Brain microvascular endothelial cell (primary cell): ENCODE measurements around the gene AURKA.

Experiments
- DNase-seq: peaks from one replicate; pipeline ENCODE4 v3.0.0-alpha.2; 2020
- H3K27ac ChIP-seq: fragments of 250-450 bp; sonication (Bioruptor Pico); 2 replicates; pipeline ENCODE4 v1.5.1; 2020; ENCODE audit warnings: mild to moderate bottlenecking, moderate library complexity
- H3K27me3 ChIP-seq: fragments of 250-450 bp; sonication (Bioruptor Pico); replicated peaks from 2 replicates; pipeline ENCODE4 v1.5.1; 2020; ENCODE audit warnings: mild to moderate bottlenecking
- H3K36me3 ChIP-seq: fragments of 250-450 bp; sonication (Bioruptor Pico); replicated peaks from 2 replicates; pipeline ENCODE4 v1.5.1; 2020; ENCODE audit warnings: mild to moderate bottlenecking
- H3K4me3 ChIP-seq: 2 replicates; pipeline ENCODE4 v1.5.1; 2011; ENCODE audit warnings: low read depth, mild to moderate bottlenecking, control low read depth, low read length, moderate library complexity
- CTCF ChIP-seq: IDR thresholded peaks from 2 replicates; pipeline ENCODE4 v1.5.1; 2011; ENCODE audit warnings: low read depth, mild to moderate bottlenecking, moderate library complexity, low read length, control low read depth, inconsistent platforms; ENCODE audit errors: missing control alignments
- in situ Hi-C: cut with HindIII; loops from 2 replicates; pipeline ENCODE4 v1.10.0; 2017; ENCODE audit warnings: low sequenced_read_pairs, low pct_ligation_motif_present

AURKA gene

GRCh38 chr20:56420940-56421688 is 29.1 kb upstream of the AURKA start:
- in situ Hi-C loops, result no loop called here
- H3K4me3 ChIP-seq, result no peak overlapping the region
- H3K36me3 ChIP-seq, result no peaks in the 10 kb centered on the region
- H3K27me3 ChIP-seq, result no peaks in the 10 kb centered on the region
- TF ChIP-seq CTCF, result no peak
- H3K27ac ChIP-seq, result no peak overlapping the region
- no peak for DNase-seq

GRCh38 chr20:56420028-56420427 is 28.0 kb upstream of the AURKA start:
- H3K4me3 ChIP-seq, result no peak overlapping the region
- H3K27me3 ChIP-seq, result no peaks in the 10 kb centered on the region
- no peaks in the 10 kb centered on the region for H3K36me3 ChIP-seq
- TF ChIP-seq CTCF, result no peak
- no peak for DNase-seq
- in situ Hi-C loops, result no loop called here
- H3K27ac ChIP-seq, result no peak overlapping the region

- Histone ChIP-seq H3K27ac (peak overlapping the region; percentile 51), H3K36me3 (no peaks in the 10 kb centered on the region), H3K27me3 (no peaks in the 10 kb centered on the region), H3K4me3 (no peak overlapping the region)
- in situ Hi-C loops, result no loop called here
- DNase-seq, result no peak
- TF ChIP-seq CTCF, result no peak
Measured at GRCh38 chr20:56418385-56418861, 26.4 kb upstream of the AURKA start.

DNA sequence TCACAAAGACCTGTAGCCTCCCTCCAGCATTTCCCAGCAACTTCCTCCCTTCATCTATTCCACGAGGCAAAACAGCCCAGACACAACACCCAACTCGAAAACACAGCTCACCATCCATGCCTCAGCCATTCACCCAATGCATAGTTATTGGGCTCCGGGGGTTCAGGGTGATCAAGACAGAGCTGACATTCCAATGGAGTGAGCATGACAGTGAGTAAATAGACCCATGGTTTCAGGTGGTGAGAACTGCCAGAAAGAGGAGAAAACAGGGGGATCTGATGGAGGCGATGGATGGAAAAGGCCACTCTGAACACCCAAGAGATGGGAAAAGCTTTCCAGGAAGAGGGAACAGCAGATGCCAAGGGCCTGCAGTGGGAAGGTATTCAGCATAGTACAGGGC is 25.9 kb upstream of the AURKA start:
- Histone ChIP-seq H3K27me3 (no peaks in the 10 kb centered on the region), H3K27ac (peak overlapping the region; percentile 51), H3K4me3 (no peak overlapping the region), H3K36me3 (no peaks in the 10 kb centered on the region)
- in situ Hi-C loops, result no loop called here
- TF ChIP-seq CTCF, result no peak
- DNase-seq, result peak; percentile 30

DNA sequence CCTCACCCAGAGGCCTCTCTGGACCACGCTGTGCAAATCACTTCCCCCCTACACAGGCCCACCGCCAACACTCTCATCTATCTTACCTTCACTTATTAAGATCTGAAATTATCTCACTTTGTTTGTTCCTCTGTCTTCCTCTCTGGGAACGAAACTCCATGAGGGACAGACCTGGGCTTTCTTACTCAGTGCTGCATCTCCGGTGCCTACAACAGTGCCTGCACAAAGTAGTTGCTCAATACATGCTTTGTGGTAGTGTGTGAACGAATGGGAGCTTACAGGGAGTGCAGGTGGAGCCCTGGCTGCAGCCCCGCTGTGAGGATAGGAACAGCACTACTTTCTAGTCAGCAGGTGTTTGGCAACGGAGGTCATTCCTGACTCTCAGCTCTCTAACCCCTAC is 25.4 kb upstream of the AURKA start:
- Histone ChIP-seq H3K4me3 (no peak overlapping the region), H3K27ac (no peak overlapping the region), H3K36me3 (no peaks in the 10 kb centered on the region), H3K27me3 (no peaks in the 10 kb centered on the region)
- DNase-seq, result no peak
- in situ Hi-C loops, result no loop called here
- no peak for TF ChIP-seq CTCF
